AG04450 (cell line): ENCODE data around the gene ZFYVE28. TPM values are rescaled to one million over a fixed set of nuclear protein-coding genes. Genes with fewer than 3 reads are reported as not detected.

ENCODE experiments used
- CTCF ChIA-PET: fragments of 300-600, 350-600 bp; formaldehyde crosslinking; extraction: SDS; loops from one replicate; lab custom pipeline; 2022; ENCODE audit warnings: antibody characterized with exemption, inconsistent platforms; lab: Charles Lee
- POLR2A ChIA-PET: fragments of 350-600 bp; formaldehyde crosslinking; extraction: SDS; loops from one replicate; lab custom pipeline; 2021; ENCODE audit warnings: antibody characterized with exemption, inconsistent platforms; lab: Yijun Ruan, JAX
- DNase-seq: peaks from one replicate; pipeline ENCODE4 v3.0.0-alpha.2; 2011; ENCODE audit warnings: low read depth, low spot score
- H3K27ac ChIP-seq: one replicate; pipeline ENCODE4 v1.5.1; 2012; ENCODE audit warnings: low read depth, low read length, control low read depth
- H3K27me3 ChIP-seq: one replicate; pipeline ENCODE4 v1.6.0; 2012; ENCODE audit warnings: low read length; ENCODE audit not compliant: control insufficient read depth, insufficient read depth
- H3K4me3 ChIP-seq: 2 replicates; pipeline ENCODE4 v1.5.1; 2011; ENCODE audit warnings: mild to moderate bottlenecking, low read depth, low read length, control low read depth
- H3K9me3 ChIP-seq: 2 replicates; pipeline ENCODE4 v1.5.1; 2012; ENCODE audit warnings: low read length; ENCODE audit not compliant: control insufficient read depth, insufficient read depth
- CTCF ChIP-seq: IDR thresholded peaks from 2 replicates; pipeline ENCODE4 v1.5.1; 2011; ENCODE audit warnings: low read depth, low read length, control low read depth, inconsistent platforms
- polyA plus RNA-seq: library from polyadenylated mRNA; depleted of rRNA; stranded (reverse); fragments of >200 nt; gene quantifications from 2 replicates; pipeline ENCODE4 v1.2.3, GENCODE V29; 2011

The ZFYVE28 gene
- polyA plus RNA-seq, 1 experiment: 2.2 TPM

- DNase-seq: no peak
Measured at GRCh38 chr4:2332201-2332975, 86.1 kb downstream of the ZFYVE28 start.

GRCh38 chr4:2331519-2332200 is 86.8 kb downstream of the ZFYVE28 start:
- Histone ChIP-seq H3K9me3 (no peaks in the 10 kb centered on the region; the same call in 1 of the 2 replicates), H3K4me3 (no peak overlapping the region), H3K27me3 (peaks cover 18% of the 10 kb centered on the region), H3K27ac (no peak overlapping the region)
- POLR2A ChIA-PET: interaction anchor here (0.7 kb wide), 1 partner anchor 68 kb away, joined by 3 read pairs; no protein-coding TSS in a partner anchor
- CTCF ChIA-PET: no interaction called here
- DNase-seq: no peak
- no peak for TF ChIP-seq CTCF

More at GRCh38 chr4:2332201-2332975, 86.1 kb downstream of the ZFYVE28 start:
- Histone ChIP-seq H3K27ac (no peak overlapping the region), H3K4me3 (no peak overlapping the region), H3K9me3 (no peaks in the 10 kb centered on the region; the same call in 1 of the 2 replicates), H3K27me3 (peaks cover 20% of the 10 kb centered on the region)
- POLR2A ChIA-PET: interaction anchor here (0.7 kb wide), 1 partner anchor 68 kb away, joined by 3 read pairs; no protein-coding TSS in a partner anchor
- TF ChIP-seq CTCF: no peak
- CTCF ChIA-PET: no interaction called here

GRCh38 chr4:2331043-2331420 is 87.4 kb downstream of the ZFYVE28 start:
- Histone ChIP-seq H3K27me3 (peaks cover 14% of the 10 kb centered on the region), H3K4me3 (no peak overlapping the region), H3K9me3 (no peaks in the 10 kb centered on the region; the same call in 1 of the 2 replicates), H3K27ac (no peak overlapping the region)
- ChIA-PET POLR2A (no interaction called here), CTCF (no interaction called here)
- no peak for DNase-seq
- TF ChIP-seq CTCF: no peak

- peak; percentile 62 for DNase-seq
- Histone ChIP-seq H3K27me3 (peaks cover 10% of the 10 kb centered on the region), H3K9me3 (peaks cover 3% of the 10 kb centered on the region), H3K27ac (no peak overlapping the region), H3K4me3 (no peak overlapping the region)
- TF ChIP-seq CTCF: 0 out of 2 replicates have a peak, but pooled peaks have one; percentile 18
- POLR2A ChIA-PET: no interaction called here
- CTCF ChIA-PET: no interaction called here
Measured at GRCh38 chr4:2330091-2331042, 88.1 kb downstream of the ZFYVE28 start.
